Non-pigmented ciliary epithelial cell (primary cell): ENCODE measurements around the gene AZGP1.
"Not testable (repeated sequence)": the region's sequence is repeated elsewhere in the genome, so short reads cannot be mapped to it uniquely, and the experiment has no call there.

Experiments used
- DNase-seq: peaks from one replicate; pipeline ENCODE4 v3.0.0-alpha.2; 2010; ENCODE audit warnings: low read depth

The AZGP1 gene

DNA sequence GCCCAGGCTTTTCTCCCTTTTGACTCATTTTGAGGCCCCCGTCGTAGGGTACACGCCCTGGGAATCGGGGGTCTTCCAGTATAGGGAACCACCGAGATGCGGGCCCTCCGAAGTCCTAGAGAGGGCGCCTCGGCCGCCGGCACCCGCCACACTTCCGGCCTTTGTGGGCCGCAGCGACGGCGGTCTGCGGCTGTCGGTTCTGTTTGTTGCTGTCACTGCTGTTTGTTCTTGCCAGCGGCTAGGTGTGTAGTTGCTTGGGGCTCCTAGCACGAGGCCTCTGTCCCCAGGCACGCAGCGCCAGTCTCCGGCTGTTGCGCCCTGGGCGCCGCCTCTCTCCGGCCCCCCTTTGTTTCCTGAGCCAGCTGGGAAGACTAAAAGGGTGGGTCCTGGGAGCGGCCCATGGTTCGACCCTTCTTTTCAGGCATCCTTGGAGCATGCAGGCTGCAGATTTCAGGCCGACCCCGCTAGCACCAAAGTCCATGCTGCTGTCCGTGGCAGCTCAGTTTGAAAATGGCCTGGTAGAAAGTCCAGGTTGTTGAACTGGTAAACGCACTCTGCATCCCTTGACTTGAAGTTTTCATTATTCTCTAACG lies 21.8 kb upstream of the AZGP1 start:
- no peak for DNase-seq

DNA sequence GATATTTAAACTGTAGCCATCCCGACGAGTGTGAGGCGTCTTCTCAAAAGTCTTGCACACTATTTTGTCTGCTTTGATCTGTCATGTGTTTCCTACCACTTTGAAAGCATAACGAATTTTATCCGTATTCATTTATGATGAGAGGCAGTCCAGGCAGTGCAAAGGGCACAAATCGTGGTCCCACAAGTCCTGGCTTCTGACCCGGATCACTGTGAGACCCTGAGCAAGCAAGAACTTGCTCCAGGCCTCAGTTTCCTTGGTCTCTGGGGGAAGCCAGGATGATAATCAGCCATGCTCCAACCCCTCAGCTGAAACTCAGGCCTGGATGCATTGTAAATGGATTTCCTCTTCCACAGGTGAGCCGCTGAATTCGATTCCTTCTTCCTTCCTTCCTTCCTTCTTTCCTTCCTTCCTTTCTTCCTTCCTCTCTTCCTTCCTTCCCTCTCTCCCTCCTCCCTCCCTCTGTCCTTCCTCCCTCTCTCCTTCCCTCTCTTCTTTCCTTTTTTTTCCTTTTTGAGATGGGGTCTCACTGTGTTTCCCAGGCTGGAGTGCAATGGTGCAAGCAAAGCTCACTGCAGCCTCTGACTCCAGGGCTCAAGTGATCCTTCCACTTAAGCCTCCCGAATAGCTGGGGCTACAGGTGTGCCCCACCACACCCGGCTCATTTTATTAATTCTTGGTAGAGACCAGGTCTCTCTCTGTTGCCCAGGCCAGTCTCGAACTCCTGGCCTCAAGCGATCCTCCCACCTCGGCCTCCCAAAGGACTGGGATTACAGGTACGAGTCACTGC lies 21.1 kb upstream of the AZGP1 start:
- no peak for DNase-seq

DNA sequence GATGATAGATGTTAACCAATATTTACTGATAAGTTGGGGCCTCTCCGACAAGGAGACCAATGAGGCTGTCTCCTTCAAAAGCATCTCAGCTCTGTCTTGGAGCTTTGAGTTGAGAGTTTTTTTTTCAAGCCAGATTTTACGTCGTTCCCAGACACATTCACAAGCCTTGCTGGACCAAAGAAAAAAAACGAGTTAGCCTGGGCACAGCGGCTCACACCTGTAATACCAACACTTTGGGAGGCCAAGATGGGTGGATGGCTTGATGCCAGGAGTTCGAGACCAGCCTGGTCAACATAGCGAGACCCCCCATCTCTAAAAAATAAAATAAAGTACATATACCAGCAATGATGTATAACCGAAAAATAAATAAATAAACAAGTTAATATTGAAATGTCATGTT lies 19.0 kb upstream of the AZGP1 start:
- no peak for DNase-seq

DNA sequence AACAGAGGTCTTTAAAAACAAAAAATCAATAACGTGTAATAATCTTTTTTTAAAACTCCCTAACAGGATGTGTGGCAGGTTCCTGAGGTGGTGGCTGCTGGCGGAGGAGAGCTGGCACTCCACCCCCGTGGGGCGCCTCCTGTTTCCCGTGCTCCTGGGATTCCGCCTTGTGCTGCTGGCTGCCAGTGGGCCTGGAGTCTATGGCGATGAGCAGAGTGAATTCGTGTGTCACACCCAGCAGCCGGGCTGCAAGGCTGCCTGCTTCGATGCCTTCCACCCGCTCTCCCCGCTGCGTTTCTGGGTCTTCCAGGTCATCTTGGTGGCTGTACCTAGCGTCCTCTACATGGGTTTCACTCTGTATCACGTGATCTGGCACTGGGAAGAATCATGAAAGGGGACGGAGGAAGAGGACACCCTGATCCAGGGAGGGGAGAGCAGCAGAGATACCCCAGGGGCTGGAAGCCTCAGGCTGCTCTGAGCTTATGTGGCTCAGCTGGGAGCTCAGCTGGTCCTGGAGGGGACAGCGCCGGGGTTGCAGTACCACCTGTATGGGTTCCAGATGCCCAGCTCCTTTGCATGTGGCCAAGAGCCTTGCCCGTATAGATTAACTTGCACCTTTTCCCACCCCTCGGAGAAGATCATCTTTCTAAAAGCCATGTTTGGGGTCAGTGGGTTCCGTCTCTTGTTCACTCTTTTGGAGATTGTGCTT lies 16.7 kb upstream of the AZGP1 start:
- no peak for DNase-seq

DNA sequence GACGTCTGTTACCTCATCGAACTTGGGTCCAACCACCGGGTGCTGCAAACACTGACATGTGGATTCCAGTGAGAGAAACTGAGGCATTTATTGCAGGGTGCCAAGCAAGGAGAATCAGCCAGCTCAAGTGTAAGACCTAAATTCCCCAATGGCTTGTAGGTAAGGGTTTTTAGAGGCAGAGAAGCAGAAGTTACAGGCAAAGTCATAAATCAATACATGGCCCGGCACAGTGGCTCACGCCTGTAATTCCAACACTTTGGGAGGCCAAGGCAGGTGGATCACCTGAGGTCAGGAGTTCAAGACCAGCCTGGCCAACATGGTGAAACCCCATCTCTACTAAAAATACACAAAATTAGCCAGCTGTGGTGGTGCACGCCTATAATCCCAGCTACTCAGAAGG lies 15.7 kb upstream of the AZGP1 start:
- DNase-seq, result not testable (repeated sequence)

DNA sequence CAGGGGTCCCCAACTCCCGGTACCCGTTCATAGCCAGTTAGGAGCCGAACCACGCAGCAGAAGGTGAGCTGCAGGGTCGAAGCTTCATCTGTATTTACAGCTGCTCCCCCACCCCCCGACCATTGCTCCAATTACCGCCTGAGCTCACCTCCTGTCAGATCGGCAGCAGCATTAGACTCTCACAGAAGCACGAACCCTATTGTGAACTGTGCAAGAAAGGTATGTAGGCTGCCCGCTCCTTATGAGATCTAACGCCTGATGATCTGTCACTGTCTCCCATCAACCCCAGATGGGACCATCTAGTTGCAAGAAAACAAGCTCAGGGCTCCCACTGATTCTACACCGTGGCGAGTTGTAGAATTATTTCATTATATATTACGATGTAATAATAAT lies 14.6 kb upstream of the AZGP1 start:
- no peak for DNase-seq

DNA sequence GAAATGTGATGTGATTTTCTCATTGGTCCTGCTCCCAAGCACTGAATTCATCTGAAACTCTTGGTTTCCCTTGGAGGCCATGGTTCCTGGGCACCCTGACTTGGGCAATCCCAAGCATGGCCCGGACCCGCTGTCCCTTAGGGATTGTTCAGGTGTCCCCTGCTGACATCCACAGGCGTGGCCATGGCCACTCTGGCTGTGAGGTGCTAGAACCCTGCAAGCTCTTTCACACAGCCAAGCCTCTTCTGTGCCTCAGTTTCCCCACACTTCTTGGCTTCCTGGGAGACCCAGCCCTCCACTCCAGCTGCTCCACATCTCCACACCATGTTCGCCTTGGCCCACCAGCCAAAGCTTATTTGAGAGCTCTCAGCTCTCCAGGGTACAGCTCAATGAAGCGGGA lies 12.0 kb upstream of the AZGP1 start:
- no peak for DNase-seq

DNA sequence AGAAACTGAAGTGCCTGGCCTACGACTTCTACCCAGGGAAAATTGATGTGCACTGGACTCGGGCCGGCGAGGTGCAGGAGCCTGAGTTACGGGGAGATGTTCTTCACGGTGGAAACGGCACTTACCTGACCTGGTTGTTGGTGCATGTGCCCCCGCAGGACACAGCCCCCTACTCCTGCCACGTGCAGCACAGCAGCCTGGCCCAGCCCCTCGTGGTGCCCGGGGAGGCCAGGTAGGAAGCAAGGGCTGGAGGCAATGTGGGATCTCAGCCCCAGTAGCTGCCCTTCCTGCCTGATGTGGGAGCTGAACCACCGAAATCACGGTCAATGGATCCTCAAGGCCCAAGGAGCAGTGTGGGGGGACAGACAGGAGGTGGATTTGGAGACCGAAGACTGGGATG lies 11.5 kb upstream of the AZGP1 start:
- not testable (repeated sequence) for DNase-seq

DNA sequence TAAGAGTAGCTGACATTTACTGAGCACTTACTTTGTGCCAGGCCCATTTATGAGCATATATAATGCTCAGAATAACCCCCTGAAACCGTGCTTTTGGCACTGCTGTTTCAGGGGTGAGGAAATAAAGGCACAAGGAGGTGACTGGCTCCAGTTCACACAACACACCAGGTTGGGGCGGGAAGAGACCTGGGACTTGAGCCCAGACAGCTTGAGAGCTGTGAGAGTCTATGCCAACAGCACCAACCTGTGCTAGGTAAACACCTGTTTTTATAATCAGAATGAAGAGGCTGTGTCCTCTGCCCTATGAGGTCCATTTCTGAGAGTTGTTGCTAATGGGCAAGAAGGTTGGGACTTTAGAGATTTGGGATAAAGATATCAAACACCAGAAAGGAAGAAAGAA lies 8.8 kb upstream of the AZGP1 start:
- no peak for DNase-seq

DNA sequence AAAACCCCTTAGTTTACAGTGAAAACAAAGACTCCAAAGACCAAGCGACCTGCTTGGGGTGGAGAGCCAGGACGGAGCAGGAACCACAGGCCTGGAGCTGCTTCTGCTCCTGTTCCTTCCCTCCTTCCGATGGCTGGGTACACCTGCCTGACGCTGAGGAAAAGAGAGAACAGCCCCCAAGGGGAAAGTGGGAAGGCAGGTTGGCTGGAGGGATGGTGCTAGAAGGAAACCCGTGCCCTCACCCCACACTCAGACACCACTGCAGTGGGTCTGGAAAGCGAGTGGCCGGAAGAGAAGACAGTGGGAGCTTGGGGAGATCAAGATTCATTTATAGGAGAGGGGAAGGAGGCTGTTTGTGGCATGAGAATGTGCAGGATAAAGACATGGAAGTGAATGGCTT lies 5.2 kb upstream of the AZGP1 start:
- DNase-seq, result not testable (repeated sequence)

DNA sequence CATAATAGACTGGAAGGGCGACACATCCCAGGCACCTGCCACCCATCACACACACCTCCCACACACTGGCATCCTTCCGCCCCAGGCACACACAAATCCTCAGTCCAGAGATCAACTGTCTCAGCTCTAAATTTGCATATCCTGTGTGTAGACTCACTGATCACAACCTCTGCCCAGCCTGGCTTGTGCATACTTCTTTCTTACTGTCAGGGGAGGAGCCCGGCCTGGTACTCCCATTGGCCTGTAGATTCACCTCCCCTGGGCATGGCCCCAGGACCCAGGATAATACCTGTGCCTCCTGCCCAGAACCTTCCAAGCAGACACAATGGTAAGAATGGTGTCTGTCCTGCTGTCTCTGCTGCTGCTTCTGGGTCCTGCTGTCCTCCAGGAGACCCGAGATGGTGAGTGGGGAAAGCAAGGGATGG lies 4.6 kb upstream of the AZGP1 start:
- not testable (repeated sequence) for DNase-seq

DNA sequence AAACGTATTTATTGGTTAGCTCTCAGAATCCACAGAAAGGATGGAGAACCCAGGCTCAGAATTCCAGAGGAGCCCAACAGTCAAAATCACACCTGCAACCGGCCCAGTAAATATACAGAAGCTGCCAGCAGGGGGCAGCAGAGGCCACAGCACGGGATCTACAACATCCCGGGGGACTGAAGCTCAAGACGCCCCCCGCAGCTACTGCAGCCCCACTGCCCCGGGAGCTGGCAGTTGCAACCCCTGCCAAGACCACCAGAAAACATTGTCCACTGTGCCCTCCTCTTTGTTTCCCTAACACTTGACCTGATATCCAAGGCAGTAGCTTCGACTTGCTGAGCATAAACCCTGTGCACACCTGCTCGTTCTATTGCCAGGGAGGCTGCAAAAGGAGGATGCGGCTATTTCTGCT lies 4.0 kb upstream of the AZGP1 start:
- not testable (repeated sequence) for DNase-seq

DNA sequence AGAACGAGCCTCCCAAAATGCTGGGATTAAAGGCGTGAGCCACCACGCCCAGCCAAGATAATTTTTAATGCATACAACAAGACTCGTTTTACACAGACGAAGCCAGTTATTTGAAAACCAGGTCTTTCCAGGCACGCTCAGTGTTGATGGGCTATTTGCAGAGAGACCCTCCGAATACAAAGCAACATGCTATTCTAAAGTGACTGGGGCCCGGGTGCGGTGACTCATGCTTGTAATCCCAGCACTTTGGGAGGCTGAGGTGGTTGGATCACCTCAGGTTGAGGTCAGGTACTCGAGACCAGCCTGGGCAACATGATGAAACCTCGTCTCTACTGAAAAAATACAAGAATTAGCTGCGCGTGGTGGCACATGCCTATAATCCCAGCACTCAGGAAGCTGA lies 795 bp upstream of the AZGP1 start:
- no peak for DNase-seq

DNA sequence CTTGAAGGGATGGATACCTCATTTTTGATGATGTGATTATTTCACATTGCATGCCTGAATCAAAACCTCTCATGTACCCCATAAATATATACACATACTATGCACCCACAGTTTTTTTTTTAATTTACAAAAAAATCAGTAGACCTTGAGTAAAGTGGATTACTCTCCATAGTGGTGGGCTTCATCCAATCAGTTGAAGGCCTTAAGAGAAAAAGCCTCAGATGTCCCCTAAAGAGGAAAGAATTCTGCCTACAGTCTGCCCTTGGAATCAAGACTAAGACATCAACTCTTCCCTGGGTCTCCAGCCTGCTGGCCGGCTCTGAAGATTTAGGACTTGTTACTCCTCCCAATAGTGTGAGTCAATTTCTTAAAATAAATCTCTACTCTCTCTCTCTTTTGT lies 1.1 kb downstream of the AZGP1 start:
- DNase-seq, result no peak

DNA sequence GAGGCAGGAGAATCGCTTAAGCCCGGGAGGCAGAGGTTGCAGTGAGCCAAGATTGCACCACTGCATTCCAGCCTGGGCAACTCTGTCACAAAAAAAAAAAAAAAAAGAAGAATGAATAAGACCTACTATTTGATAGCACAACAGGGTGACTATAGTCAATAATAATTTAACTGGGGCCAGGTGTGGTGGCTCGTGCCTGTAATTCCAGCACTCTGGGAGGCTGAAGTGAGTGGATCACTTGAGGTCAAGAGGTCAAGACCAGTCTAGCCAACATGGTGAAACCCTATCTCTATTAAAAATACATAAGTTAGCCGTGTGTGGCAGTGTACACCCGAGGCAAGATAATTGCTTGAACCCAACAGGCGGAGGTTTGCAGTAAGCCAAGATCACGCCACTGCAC lies 2.0 kb downstream of the AZGP1 start:
- not testable (repeated sequence) for DNase-seq

DNA sequence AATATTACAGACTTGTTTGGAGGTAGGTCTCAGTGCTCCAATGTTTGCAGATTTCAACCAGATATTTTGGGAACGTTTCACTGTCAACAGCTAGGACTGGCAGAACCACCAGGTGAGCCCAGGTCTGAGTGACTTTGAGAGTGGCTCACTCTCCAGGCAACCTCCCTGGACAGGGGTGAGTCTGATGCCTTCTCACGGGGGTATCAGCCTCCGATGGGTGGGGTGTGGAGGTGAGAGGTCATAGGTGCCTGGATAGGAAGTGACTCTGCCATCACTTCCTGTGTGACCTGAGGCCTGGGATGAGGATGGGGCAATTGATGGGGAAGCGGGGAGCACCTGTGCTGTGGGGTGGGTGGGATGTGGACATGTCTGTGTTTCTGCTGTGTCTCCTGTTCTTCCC lies 4.6 kb downstream of the AZGP1 start:
- DNase-seq, result no peak

DNA sequence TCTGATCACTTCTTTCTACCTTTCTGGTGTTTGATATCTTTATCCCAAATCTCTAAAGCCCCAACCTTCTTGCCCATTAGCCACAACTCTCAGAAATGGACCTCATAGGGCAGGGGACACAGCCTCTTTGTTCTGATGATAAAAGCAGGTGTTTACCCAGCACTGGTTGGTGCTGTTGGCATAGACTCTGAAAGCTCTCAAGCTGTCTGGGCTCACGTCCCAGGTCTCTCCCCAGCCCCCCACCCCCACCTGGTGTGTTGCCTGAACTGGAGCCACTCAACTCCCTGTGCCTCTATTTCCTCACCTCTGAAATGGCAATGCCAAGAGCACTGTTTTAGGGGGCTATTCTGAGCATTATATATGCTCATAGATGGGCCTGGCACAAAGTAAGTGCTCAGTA lies 6.0 kb downstream of the AZGP1 start:
- DNase-seq, result not testable (repeated sequence)

DNA sequence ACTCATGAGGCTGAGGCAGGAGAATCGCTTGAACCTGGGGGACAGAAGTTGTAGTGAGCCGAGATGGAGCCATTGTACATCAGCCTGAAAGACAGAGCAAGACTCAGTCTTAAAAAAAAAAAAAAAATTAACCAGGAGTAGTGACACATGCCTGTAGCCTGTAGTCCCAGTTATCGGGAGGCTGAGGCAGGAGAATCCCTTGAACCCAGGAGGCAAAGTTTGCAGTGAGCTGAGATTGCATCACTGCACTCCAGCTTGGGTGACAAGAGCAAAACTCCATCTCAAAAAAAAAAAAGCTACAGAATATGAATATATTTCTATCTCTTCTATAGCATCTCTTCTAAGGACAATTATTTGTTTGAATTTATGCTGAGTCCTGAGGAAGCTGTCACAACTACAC lies 6.5 kb downstream of the AZGP1 start:
- DNase-seq, result no peak

DNA sequence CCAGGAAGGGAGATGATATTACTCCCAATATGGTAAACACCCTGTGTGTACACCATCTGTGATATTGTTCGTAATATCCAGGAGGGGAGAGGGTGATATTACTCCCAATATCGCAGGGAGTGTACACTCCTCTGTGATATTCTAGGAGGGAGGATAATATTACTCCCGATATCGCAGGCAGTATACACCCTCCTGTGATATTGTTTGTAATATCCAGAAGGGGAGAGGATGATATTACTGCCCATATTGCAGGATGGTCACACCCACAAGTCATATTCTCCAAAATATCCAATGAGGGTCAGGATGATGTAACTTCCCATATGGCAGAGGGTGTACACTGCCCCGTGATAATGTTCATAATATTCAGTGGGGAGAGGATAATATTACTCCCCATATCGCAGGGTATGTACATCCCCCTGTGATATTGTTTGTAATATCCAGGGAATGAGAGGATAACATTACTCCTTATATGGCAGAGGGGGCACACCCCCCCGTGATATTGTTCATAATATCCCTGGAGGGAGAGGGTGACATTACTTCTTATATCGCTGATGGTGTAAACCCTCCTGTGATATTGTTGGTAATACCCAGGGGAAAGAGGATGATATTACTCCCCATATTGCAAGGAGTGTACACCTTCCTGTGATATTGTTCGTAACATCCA lies 17.1 kb downstream of the AZGP1 start:
- no peak for DNase-seq

DNA sequence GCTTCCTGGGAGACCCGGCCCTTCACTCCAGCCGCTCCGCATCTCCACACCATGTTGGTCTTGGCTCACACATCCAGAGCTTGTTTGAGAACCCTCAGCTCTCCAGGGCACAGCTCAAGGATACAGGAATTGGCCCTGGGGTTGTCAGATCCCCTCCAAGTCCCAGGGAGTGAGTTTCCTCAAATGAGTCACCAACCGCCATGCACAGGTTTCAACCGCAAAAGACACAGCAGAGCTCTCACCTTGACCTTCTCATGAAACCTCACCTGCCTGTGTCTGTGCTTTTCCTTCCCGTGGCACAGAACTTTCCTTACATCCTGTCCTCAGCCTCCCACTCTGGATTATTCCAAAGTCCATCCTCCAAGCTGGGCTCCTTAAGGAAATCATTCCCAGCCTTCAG lies 20.6 kb downstream of the AZGP1 start:
- no peak for DNase-seq

DNA sequence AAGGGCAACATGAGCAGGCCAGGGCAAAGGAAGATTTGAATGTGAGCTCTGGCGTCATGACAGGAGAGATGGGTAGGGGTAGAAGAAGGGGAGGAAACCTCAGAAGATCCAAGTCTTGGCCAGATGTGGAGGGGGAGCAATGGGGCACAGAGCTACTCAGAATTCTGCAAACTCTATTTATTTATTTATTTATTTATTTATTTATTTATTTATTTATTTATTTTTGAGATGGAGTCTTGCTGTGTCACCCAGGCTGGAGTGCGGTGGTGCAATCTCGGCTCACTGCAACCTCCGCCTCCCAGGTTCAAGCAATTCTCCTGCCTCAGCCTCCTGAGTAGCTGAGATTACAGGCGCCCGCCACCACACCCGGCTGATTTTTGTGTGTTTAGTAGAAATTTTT lies 21.2 kb downstream of the AZGP1 start:
- DNase-seq, result not testable (repeated sequence)

DNA sequence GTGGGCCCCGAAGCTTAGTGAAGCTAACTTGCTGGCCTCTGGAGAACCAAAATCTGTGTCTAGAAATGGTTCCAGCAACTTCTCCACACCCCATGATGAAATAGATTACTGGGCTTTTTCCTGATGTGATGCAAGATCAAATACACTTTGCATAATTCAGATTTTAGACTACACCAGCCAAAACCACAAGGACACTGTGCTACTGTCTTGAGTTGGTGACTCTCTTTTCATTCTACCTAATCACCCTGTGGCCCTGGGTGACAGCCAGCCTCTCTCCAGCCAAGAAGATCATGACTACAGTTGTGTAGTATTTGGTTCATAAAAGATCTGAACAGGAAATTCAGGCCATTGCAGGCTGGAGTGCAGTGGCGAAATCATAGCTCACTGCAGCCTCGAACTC lies 22.2 kb downstream of the AZGP1 start:
- no peak for DNase-seq

DNA sequence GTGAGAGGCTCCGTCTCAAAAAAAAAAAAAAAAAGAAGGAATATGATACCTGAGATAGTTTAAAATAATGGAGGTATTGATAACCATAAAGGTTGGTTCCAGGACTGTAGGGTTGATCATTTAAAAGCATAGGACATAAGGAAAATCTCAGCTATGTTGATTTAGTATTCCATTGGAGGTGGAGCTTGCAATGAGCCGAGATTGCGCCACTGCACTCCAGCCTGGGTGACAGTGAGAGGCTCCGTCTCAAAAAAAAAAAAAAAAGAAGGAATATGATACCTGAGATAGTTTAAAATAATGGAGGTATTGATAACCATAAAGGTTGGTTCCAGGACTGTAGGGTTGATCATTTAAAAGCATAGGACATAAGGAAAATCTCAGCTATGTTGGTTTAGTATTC lies 23.2 kb downstream of the AZGP1 start:
- not testable (repeated sequence) for DNase-seq
